Measurements from ENCODE around the gene CDH23. TPM values are rescaled to one million over a fixed set of nuclear protein-coding genes. Genes with fewer than 3 reads are reported as not detected.

Gene CDH23
- total RNA-seq, 1 donor from 2014 or later: not detected

DNA sequence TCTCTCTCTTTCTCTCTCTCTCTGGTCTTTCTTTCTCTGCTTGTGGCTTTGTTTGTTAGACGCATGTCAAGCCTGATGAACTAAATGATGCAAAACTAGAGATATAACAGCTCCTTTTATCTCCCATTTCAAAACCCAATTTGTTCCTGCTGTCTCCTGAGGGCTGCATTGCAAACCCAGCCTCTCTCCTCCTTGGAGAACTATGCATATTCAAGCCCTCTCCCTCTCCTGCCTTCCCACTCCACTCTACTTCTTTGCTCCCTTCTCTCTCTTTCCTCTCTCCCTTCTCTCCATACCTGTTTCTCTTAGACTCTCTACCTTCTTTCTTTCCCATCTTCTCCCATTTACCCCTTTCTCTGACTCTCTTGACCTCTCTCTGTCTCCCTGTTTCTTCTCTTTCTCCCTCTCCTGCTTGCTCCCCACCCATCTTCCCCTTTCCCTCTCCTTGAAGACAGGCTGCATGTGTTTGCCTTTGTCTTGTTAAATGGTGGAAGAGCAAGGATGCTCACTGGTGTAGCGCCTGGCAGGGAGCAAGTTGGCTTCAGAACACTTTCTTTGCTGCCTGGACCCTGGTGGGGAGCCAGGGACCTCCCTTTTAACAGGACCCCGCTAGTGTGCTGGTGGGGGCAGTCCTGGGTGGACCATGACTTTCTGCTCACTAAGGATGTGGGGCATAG is 142.9 kb downstream of the CDH23 start:
- DNase-seq (ENCODE audit: low read depth) (no peak), FAIRE-seq (no peak)
- Histone ChIP-seq H3K36me3 (ENCODE audit: control insufficient read depth, insufficient read depth, low read length) (no peaks in the 10 kb centered on the region), H3K27me3 (ENCODE audit: control insufficient read depth, insufficient read depth, low read length) (peaks cover 1% of the 10 kb centered on the region), H3K4me3 (ENCODE audit: low read depth, low read length) (no peak overlapping the region)
- TF ChIP-seq, protein P1, sequence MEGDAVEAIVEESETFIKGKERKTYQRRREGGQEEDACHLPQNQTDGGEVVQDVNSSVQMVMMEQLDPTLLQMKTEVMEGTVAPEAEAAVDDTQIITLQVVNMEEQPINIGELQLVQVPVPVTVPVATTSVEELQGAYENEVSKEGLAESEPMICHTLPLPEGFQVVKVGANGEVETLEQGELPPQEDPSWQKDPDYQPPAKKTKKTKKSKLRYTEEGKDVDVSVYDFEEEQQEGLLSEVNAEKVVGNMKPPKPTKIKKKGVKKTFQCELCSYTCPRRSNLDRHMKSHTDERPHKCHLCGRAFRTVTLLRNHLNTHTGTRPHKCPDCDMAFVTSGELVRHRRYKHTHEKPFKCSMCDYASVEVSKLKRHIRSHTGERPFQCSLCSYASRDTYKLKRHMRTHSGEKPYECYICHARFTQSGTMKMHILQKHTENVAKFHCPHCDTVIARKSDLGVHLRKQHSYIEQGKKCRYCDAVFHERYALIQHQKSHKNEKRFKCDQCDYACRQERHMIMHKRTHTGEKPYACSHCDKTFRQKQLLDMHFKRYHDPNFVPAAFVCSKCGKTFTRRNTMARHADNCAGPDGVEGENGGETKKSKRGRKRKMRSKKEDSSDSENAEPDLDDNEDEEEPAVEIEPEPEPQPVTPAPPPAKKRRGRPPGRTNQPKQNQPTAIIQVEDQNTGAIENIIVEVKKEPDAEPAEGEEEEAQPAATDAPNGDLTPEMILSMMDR (IDR thresholded peaks at IDR 0.05; ENCODE audit: insufficient read depth, low read length, severe bottlenecking): no peak

DNA sequence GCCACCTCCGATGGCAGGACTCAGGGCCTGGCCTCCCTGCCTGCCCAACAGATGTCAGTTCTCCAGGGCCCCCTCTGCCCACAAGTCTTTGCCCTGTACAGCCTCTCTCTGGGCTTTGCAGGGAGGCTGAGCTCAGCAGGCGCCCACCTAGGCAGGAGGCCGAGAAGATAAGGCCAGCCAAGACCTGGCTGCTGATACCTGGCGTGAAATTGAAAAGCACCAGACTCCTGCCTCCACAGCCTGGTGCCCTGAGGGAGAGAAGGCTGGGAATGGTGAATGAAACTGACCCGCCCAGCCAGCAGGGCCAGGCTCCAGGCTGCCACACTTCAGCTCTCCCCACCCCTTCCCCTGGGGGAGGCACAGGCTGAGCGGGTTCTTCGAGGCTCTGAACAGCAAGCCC is 145.8 kb downstream of the CDH23 start:
- no peaks in the 10 kb centered on the region for H3K36me3 ChIP-seq (ENCODE audit: control insufficient read depth, insufficient read depth, low read length)
- FAIRE-seq (no peak), DNase-seq (ENCODE audit: low read depth) (no peak)
- TF ChIP-seq, protein P1 (IDR thresholded peaks at IDR 0.05; ENCODE audit: insufficient read depth, low read length, severe bottlenecking): no peak
- no peak overlapping the region for H3K4me3 ChIP-seq (ENCODE audit: low read depth, low read length)
- peaks cover 2% of the 10 kb centered on the region for H3K27me3 ChIP-seq (ENCODE audit: control insufficient read depth, insufficient read depth, low read length)

DNA sequence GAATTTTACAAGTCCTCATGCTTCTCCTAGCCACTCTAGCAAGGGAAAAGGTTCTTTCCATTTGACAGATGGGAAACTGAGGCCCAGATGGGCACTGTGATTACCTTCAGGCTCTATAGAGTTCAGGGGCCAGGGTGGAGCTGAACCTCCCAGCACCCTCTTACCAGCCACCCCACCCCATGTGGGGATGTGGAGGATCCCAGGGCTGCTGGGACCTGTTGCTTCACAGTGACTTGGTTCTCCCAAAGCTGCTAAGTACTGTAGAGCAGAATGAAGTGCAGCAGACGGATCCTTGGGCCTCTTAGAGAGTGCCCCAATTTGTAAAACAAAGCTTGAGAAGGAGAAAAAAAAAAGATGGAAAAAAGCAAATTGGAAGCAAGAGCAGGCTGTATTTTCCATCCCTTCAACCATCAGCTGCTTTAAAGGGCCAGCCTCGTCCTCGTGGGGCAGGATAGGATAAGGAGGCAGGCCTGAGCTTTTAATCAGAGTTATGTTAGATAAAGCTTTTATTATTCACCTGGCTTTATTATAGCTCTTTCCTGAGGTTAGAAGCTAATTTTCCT is 147.0 kb downstream of the CDH23 start:
- no peak overlapping the region for H3K4me3 ChIP-seq (ENCODE audit: low read depth, low read length)
- no peaks in the 10 kb centered on the region for H3K36me3 ChIP-seq (ENCODE audit: control insufficient read depth, insufficient read depth, low read length)
- FAIRE-seq (no peak), DNase-seq (ENCODE audit: low read depth) (no peak)
- TF ChIP-seq, protein P1 (IDR thresholded peaks at IDR 0.05; ENCODE audit: insufficient read depth, low read length, severe bottlenecking): no peak
- peaks cover 2% of the 10 kb centered on the region for H3K27me3 ChIP-seq (ENCODE audit: control insufficient read depth, insufficient read depth, low read length)

DNA sequence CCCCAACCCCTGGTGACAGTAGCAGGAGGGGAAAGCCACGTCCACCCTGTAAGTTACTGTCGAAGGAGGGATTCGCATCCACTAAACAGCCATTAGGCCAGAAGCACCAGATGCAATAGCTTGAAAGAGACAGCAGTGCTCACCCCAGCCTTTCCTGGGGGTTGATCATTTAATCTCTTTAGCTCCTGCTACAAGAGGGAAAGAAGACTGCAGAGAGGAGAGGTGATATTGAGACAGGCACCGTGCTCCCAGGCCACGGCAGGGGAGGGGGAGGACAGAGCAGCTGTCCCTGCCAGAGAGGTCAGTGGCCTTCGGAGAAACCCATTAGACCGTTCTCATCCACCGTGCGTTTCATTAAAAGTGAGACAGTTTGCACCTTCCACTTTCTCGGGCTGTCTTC is 148.3 kb downstream of the CDH23 start:
- no peaks in the 10 kb centered on the region for H3K36me3 ChIP-seq (ENCODE audit: control insufficient read depth, insufficient read depth, low read length)
- DNase-seq (ENCODE audit: low read depth) (no peak), FAIRE-seq (no peak)
- TF ChIP-seq, protein P1 (IDR thresholded peaks at IDR 0.05; ENCODE audit: insufficient read depth, low read length, severe bottlenecking): no peak
- H3K4me3 ChIP-seq (ENCODE audit: low read depth, low read length): no peak overlapping the region
- H3K27me3 ChIP-seq (ENCODE audit: control insufficient read depth, insufficient read depth, low read length): peaks cover 2% of the 10 kb centered on the region

DNA sequence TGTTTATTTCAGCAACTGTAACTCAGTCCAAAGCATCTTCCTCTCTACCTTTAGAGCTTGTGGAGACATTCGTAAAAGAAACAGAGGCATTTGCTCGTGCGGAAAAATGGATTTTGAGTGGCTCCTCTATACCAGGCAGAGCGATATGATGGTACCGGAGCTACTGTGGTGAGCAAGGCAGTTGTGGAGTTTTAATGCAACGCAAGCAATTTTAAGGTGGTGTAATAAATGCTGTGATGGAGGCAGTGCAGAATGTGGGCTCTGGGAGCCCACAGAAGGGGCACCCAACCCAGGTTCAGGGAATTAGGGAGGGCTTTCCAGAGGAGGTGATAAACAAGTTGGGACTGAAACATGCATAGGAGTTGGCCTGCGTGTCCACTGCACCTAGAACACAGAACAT is 149.5 kb downstream of the CDH23 start:
- Histone ChIP-seq H3K27me3 (ENCODE audit: control insufficient read depth, insufficient read depth, low read length) (peaks cover 3% of the 10 kb centered on the region), H3K36me3 (ENCODE audit: control insufficient read depth, insufficient read depth, low read length) (no peaks in the 10 kb centered on the region), H3K4me3 (ENCODE audit: low read depth, low read length) (no peak overlapping the region)
- TF ChIP-seq, protein P1 (IDR thresholded peaks at IDR 0.05; ENCODE audit: insufficient read depth, low read length, severe bottlenecking): no peak
- DNase-seq (ENCODE audit: low read depth) (no peak), FAIRE-seq (no peak)

DNA sequence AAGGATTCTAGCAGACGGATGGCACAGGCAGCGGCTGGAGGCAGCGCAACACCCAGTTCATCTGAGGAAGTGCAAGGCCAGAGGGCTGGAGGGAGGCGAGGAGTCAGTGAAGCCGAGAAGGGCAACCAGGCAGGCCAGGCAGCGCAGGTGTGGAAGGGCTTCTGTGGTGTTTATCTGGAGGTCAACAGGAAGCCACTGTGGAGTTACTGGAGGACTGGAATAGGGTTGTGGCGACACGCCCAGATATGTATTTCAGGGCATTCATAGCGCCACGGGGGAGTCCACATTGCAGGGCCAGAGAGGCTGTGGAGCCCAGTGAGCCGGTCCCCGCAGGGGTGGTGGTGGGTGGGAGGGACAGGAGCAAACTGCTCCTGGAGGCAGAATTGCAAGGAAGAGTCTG is 150.6 kb downstream of the CDH23 start:
- TF ChIP-seq, protein P1 (IDR thresholded peaks at IDR 0.05; ENCODE audit: insufficient read depth, low read length, severe bottlenecking): no peak
- Histone ChIP-seq H3K4me3 (ENCODE audit: low read depth, low read length) (no peak overlapping the region), H3K36me3 (ENCODE audit: control insufficient read depth, insufficient read depth, low read length) (no peaks in the 10 kb centered on the region), H3K27me3 (ENCODE audit: control insufficient read depth, insufficient read depth, low read length) (peaks cover 3% of the 10 kb centered on the region)
- DNase-seq (ENCODE audit: low read depth): no peak
- no peak for FAIRE-seq
